H1 (cell line): ENCODE measurements around the gene ELF4. TPM values are rescaled to one million over a fixed set of nuclear protein-coding genes. Genes with fewer than 3 reads are reported as not detected.

Experiments used
- CTCF ChIP-seq, 3 experiments: IDR thresholded peaks; 1 replicate in 2 of 3; 2 replicates in 1 of 3; pipeline versions ENCODE4 v1.5.1 to v1.6.1; 2011; ENCODE audit warnings: low read length in 3 of 3, mild to moderate bottlenecking in 3 of 3, inconsistent platforms in 2 of 3, low read depth in 1 of 3, moderate library complexity in 1 of 3; ENCODE audit not compliant: insufficient read depth in 1 of 3; ENCODE audit errors: control extremely low read depth in 1 of 3
- NRF1 ChIP-seq: IDR thresholded peaks from 2 replicates; pipeline ENCODE4 v1.6.1; 2011; ENCODE audit warnings: mild to moderate bottlenecking, low read depth, low read length, improper control_type of control experiment
- SUZ12 ChIP-seq: fragments of 200-600 bp; sonication (generic); IDR thresholded peaks from 2 replicates; pipeline ENCODE4 v1.6.1; 2012; ENCODE audit warnings: mild to moderate bottlenecking, inconsistent platforms, low read length, moderate library complexity, mixed read lengths
- polyA plus RNA-seq, 7 experiments: library from polyadenylated mRNA; depleted of rRNA in 3 of 7; stranded (reverse) in 5 of 7; unstranded in 2 of 7; fragments of >200 nt in 5 of 7; fragments of 200-250 nt in 2 of 7; gene quantifications; 1 replicate in 5 of 7; 2 replicates in 1 of 7; 4 replicates in 1 of 7; pipeline versions ENCODE4 v1.2.1 to v1.2.3, GENCODE V29; 2011 to 2013; ENCODE audit warnings: missing spikeins in 2 of 7, mixed read lengths in 2 of 7
- total RNA-seq: library from RNA; stranded (reverse); fragmentation: NEBNext Ultra II Directional; extraction: Animal tissue kit (Norgen Biotek cat#: 25700); gene quantifications from 2 replicates; pipeline ENCODE4 v1.2.1, GENCODE V29; 2021

Gene ELF4
- total and polyA plus RNA-seq, 2 of the 8 experiments (the other 6 are each of a cell fraction or from before 2014, with no cell fraction given) = 1.8 to 2.0 TPM

- TF ChIP-seq SUZ12 (no peak), NRF1 (no peak), CTCF (IDR thresholded peaks at IDR 0.05; ENCODE audit: control extremely low read depth in 1 of 3, insufficient read depth in 1 of 3, low read depth in 1 of 3, low read length in 3 of 3) (no peak)
- TF ChIP-seq, all 59 proteins: peak for 0
Observed at GRCh38 chrX:130159776-130160175, 49.5 kb upstream of the ELF4 start (continued).
